Mesenteric fat pad (tissue), 1 donor: ENCODE measurements around the gene BARX1. TPM values are rescaled to one million over a fixed set of nuclear protein-coding genes. Genes with fewer than 3 reads are reported as not detected.
"Not testable (repeated sequence)": the region's sequence is repeated elsewhere in the genome, so short reads cannot be mapped to it uniquely, and the experiment has no call there.

Experiments used
- DNase-seq: peaks from one replicate; pipeline ENCODE4 v3.0.0-alpha.2; 2020; ENCODE audit warnings: low spot score
- total RNA-seq: library from RNA; stranded (reverse); fragmentation: NEBNext Ultra II Directional; extraction: Animal tissue kit (Norgen Biotek cat#: 25700); gene quantifications from one replicate; pipeline ENCODE4 v1.2.1, GENCODE V29; 2021
- donor health status: DM: yes; HTN: yes; CAD: no.

Gene BARX1
- total RNA-seq, 1 donor from 2014 or later: not detected

DNA sequence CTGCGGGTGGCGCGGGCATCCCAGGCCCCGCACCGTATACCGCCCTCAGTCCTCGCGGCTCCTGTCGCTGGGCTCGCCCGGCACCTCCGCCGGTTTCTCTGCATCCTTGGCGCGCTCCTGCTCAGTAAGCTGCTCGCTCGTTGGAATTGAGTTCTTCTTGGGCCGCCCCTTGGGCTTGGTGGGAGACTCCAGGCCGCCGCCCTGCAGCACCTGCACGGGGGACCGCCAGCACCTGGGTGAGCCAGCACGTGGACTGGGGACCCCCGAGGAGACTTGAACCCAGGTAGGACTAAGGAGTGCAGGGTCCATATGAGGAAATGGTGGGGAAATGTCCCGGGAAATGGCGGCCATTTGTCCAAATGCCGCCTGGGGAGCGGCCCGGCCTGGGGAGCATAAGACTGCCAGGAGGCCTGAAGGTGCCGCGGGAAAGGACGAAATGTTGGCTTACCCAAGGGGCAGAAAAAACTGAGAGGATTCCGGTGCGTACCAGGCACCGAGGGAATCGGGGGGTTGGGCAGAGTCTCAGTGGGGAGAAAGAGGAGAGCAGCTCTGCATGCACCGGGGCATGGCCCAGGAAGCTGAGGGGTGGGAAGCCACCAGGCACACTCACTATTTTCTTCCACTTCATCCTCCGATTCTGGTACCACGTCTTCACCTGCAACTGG, 2.9 kb downstream of the BARX1 start:
- no peak for DNase-seq

DNA sequence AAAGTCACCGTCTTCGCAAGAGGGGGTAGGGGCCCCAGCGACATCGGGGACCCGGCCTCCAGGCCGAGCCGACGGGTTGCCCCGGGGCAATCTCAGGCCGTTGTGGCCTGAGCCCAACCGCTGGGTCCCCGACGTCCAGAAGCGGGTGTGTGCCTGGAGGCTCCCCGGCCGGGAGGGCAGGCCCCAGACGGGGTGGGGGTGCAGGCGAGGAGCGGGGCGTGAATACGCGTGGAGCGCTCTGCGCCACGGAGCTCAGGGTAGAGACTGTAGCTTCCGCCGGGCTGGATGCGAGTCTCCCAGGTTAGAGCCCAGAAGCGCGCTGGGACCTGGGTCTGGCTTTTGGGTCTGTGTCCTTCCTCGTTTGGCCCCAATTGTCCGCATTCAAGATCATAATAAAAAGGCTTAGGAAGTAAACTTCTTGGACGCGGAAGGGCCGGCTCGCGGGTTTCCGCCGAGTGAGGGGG, 3.5 kb downstream of the BARX1 start:
- DNase-seq: no peak

DNA sequence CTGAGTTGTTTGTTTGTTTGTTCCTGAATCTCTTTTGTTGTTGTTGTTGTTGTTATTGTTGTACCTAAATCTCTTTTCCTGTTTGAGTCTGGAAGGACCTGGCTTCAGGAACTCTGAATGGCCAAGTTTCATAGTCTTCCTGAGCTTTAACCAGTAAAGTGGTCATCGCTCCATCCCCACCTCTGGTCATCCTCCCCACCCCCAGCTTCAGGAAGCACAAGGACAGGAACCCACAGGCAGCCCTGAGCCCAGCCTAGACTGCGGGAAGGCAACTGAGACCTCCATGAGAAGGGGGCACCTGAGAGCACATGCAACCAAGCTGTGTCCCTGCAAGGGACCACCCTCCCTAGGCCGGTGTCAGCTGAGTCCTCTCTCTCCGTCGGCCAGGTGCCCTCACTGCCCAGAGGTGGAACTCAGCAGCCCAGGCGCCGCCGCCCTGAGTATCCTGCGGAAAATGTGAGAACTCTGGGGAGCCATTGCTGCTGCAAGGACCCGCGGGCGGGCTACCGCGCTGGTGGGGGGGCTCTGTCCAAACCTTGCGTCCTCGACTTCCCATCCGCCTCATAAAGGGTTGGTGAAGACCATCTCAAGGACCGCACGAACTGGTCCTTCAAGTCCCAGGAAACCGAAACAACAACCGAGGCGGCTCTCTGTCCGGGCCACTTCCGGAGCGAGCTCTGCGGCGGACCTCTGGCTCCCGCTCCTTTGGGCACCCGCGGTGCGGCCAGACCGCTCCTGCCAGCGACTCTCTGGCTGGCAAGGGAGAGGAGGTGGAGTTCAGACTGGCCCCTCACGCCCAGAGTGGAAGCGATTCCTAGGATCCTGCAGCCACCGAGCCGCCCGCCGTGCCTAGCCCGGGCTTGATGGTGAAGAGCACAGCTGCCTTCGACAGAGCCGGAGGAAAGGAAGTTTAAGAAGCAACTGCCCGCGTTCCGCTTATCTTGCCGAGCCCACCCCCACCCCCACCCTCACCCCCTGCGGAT, 4.2 kb downstream of the BARX1 start:
- DNase-seq: no peak

DNA sequence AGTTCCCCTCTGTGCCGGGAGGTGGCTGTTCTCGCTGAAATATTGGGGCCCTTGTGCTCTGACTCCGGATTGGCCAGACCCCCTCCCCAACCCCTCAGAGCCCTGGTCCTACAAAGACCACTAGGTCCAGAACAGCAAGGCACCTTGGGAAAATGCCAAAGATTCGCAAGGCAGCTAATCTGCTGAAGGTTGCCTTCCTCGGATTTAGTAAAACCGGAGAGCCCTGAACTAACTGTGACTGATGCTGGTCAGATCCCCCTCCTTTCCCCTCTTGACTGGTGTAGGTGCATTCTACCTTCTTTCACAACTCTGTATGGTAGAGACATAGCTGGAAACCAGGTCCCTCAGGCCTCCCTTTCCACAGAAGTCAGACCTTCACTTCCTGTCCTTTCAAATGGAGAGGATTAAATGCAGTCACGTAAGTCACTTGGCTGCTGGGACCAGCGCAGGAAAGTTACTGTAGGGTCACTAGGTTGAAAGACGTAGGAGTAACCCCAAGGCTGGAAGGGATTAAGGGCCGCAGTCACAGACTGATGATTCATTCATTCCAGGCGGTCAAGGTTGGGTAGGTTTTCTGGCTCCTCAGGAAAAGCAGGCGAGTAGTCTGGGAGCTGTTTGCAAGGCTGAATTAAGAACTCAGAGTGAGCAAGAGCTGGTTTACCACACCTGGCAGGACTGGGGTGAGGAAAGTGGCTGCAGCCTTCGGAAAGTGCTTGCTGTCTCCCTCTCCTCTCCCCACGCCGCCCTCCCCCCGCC, 5.3 kb downstream of the BARX1 start:
- no peak for DNase-seq

DNA sequence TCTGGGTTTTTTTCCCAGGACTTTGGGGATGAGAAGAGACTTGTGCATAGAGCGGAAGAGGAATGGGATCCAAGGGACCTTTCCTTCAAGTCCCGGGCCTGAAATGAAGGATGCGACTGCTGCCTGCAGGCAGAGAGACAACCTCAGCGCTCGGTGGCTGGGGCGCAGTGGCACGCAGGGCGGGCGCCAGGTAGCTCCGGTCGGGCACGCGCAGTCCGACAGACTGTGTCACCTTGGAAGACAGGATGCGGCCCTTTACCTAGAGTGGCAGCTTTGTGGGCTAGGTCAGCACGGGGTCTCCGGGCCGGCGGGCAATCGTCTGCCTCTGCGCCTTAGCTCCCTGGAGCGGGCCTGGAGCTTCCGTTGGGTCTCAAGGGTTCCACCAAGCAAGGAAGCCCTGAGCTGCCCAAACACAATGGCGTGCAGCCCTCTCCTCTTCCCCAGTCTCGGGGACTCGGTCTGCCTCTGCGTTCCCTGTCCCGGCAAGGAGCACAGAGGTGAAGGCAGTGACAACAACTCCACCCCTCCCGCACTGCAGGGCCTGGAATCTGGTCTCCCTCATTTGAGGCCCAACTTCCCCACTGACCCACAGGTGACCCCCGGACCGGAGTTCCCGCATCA, 6.0 kb downstream of the BARX1 start:
- no peak for DNase-seq

DNA sequence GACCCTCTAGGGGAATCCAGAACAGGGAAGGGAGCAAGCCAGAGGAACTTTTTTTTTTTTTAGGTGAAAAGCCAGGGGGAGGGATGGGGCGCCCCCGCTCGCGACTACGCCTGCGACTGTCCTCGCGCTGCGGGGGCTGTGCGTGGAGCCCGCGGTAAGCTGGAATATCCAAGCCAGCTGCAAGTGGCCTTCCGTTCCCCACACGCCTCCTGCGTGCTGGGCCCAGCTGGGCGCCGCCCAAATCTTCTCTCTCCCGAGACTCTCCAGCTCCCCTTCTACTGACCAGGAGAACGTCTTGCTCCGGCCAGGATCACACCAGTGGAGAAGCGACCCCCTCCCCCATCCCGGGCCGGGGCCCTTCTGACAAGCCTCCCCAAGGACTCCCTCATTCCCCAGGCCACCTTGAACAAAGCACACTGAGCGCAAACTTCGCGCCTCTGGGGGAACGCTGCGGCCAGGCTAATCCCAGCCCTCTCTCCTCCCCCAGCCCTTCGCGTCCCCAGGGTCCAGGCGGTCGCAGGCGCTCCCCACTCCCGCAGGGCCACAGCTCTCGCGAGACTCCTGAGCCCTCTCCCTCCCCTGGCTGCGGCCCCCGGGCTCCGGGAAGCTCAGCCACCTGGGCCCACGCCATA, 6.6 kb downstream of the BARX1 start:
- DNase-seq: no peak

DNA sequence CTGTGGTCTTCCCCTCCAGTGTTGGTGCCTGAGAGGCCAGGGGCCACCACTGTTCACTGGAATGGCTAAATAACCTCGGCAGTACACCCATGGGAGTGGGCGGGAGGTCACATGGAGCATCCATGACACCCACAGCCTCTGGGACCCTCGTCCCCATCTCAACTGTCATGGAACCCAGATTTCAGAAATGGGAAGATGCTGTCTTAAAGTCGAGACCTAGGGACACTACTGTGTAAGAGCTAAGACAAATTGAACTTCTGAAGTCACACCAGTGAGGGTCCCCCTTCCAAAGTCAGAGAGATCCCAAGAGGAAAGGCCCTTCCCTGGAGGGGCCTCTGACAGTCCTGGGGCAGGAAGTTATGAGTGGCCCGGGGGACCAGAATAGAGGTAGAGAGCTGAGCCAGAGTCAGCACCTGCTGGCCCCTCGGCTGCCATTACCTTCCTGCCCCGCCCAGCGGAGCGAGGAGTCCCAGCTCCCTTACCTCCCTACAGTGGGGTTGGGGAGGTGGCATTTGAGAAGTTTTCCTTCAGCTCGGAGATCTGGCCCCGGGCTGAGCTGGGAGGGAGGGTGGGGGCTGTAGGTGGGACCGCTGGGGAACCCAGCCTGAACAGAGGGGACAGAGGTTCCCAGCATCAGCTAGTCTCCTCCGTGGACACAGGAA, 7.6 kb downstream of the BARX1 start:
- DNase-seq: no peak

DNA sequence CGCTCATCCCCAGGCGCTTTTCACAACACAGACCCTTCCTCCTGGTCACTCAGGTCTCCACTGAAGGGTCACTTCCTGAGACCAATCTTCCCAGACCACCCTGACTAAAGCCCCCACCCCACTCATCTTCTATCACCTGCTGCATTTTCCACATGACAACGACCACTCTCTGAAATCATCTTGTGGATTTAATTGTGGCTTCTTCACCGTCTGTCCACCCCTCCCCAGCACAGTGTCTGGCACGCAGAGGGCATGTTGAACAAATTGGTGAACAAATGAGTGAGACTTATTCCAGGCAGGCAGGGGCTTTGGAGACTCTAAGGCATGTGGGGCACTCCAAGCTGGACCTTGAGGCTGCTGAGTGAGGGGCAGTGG, 8.8 kb downstream of the BARX1 start:
- DNase-seq: no peak

DNA sequence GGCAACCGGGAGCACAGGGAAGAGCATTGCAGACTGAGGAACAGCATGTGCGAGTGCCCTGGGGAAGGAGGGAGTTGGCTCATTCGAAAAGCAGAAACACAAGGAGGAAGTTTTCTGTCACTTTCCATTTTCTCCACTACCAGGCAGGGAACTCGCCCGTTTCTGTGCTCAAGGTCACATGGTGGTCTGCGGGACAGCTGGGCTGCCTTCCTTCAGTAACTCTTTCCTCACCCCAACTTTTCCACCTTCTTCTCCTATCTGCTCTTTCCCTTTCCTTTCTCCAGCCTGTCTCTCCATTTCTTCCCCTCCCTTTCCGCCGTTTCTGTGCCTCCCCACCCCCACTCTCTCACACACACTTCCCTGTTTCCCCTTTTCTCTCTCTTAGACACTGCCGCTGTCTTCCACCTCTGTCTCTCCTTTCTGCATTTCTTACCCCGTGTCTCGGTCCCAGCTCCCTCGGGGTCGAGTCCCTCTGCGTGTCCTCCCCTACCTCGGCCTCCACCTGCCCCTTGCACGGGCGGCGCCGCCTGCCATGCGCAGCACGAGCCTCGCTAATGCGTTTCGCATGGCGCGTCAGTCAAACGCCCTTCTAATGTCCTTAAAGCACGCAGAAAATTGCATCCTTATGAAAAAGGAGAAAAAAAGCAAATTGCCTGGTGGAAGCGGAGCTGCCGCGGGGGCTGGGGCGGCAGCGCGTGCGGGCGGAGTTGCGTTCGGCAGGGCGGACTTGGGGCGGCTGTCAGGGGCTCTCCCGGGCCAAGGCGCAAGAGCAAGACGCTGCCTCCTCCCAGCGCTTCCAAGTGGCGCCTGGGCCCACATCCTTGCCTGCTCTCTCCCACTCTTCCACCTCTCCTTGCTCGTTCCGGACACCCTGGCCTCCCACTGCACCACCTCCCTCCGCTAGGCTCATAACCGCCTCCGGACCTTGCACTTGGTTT, 9.5 kb downstream of the BARX1 start:
- DNase-seq: no peak

DNA sequence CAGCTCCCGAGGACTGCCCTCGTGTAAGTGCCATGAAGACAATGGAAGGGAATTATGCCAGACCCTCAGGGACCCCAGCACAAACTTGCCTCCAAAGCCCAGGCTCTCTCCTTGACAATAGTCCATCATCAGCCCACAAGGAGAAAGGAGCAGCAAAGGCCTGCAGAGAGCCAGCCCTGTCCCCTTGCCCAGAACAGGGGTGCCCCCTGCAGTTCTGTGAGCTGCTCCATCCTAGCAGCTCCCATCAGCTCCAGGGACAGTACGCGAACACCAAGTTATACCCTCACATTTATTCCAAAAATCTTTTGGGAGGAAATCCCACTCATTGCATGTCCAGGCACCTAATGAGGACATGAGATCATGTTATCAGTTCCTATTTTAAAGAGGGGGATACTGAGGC, 11.1 kb downstream of the BARX1 start:
- DNase-seq: no peak

DNA sequence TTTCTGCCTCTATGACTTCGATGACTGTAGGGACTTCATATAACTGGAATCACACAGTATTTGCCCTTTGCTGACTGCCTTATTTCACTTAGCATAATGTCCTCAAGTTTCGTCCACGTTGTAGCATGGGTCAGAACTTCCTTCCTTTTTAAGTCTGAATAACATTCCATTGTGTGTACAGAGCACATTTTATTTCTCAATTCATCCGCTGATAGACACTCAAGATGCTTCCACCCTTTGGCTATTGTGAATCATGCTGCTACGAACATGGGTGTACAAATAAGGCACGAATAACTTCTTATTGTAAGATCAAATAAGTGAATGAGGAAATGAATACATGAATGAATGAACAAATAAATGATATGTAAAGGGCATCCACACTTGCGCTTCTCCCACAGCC, 13.0 kb downstream of the BARX1 start:
- DNase-seq: no peak

DNA sequence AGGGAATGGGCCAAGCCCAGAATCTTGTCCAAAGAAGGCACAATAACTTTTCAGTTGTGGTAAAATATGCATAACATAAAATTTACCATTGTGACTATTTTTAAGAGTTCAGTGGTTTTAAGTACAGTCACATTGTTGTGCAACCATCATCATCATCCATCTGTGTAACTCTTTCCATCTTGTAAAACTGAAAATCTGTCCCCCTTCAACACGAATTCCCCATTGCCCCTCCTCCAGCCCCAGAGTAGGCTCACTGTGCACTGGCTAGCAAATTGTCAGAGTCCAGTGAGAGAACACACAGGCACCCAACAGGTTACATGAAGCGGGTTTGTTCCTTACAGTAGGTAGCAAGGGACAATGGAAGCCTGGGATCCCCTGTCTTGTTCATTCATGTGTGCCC, 13.7 kb downstream of the BARX1 start:
- DNase-seq: no peak

DNA sequence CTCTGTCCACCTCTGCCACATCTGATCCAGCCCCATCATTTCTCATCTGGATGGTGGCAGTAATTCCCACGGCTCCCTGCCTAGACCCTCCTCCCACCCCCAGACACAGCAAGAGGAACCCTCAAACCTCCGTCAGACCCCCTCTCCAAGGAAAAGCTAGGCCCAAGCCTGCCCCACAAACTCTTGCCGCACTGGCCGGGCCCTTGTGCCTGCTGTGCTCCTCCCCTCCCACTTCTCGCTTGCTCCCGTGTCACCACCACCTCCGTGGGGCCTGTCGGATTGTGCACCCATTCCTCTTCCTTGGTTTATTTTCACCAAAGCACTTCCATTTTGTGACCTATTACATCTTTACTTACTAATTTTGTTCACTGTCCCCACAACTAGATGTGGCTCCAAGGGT, 14.2 kb downstream of the BARX1 start:
- no peak for DNase-seq

DNA sequence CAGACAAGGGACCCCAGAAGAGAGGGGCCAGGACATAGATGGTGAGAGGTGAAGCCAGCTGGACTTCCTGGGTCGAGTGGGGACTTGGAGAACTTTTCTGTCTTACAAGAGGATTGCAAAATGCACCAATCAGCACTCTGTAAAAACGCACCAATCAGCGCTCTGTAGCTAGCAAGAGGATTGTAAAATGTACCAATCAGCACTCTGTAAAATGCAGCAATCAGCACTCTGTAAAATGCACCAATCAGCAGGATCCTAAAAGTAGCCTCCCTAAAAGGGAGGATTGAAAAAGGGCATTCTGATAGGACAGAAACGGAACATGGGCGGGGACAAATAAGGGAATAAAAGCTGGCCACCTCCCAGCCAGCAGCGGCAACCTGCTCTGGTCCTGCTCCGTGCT, 15.6 kb downstream of the BARX1 start:
- DNase-seq: not testable (repeated sequence)

DNA sequence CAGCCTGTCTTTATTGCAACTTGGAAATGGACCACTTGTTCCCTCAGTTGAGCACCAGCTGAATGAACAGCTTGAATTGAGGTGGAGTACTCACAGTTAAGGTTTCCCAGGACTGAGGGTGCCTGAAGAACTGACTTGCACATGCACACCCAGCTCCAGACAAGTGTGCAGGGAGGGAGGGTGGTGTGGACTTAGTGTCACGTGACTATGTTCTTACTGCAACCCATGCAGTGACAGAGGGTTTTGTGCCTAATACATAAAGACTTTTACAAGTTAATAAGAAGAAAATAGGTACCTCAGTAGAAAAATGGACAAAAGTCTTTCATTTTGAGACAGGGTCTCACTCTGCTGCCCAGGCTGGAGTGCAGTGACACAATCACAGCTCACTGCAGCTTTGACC, 18.0 kb downstream of the BARX1 start:
- no peak for DNase-seq

DNA sequence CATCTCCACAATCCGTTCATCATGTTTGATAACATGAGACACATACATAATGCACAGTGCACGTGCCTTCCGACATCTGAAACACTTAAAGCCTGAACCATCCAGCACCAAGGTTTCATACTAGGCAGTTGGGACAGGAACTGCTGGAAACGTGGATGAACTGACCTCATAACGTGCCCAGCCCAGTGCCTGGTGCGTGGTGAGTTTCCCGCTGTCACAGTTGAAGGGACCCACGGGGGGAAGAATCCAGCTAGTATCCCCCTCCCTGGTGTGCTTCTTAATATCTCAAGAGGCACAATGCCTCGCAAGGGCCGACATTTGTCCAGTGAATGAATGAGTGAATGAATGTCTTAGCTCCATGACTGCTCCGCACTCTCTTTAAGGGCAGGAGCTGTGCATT, 23.2 kb downstream of the BARX1 start:
- no peak for DNase-seq

DNA sequence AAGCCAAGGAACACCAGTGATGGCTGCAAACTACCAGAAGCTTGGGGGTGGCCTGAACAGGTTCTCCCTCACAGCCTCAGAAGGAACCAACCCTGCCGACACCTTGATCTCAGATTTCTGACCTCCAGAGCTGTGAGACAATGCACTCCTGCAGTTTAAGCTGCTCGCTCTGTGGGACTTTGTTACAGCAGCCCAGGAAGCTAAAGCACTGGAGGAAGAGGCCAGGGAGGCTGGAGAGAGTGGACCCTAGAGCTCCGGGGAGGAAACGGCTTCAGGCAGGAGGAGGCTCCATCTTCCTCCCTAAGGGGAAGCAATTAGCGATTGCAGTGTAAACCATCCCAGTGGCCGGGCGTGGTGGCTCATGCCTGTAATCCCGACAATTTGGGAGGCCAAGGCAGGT, 25.1 kb downstream of the BARX1 start:
- no peak for DNase-seq

DNA sequence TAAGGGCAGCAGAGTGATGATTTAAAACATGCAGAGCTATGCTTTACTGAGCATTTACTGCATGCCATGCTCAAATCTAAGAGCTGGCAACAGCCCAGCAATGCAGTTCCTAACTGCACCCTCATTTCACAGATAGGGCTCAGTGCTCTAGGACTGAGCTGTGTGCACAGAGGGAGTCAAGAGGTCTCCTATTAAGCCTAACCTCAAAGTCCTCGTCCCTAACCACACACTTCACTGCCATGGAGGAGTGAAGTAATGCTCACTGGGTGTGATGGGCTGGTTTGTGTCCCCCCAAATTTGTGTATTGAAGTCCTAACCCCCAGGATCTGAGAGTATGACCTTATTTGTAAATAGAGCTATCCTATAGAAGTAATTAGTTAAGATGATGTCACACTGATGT, 25.9 kb downstream of the BARX1 start:
- no peak for DNase-seq

DNA sequence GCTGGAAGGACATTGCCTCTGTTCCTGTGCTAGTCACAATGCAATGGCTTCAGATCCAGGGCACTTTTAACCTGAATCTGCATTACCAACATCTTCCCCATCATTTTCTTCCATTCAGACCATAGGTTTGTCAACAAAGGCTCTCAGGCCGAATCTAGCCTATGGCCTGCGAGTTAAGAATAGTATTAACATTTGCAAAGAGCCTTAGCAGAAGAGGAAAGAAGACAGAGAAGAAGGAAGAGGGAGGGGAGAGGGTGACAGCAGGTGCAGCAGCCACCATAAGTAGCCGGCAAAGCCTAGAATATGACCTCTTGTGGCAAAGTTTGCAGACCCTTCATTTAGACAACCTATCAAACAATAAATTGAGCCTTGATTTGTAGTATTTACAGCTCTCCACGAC, 32.6 kb downstream of the BARX1 start:
- no peak for DNase-seq
